ENCODE measurements around the gene SLC49A3. TPM values are rescaled to one million over a fixed set of nuclear protein-coding genes. Genes with fewer than 3 reads are reported as not detected.
"Not testable (repeated sequence)": the region's sequence is repeated elsewhere in the genome, so short reads cannot be mapped to it uniquely, and the experiment has no call there.

Gene SLC49A3
- total RNA-seq, 1 experiment from 2014 or later = 5.5 TPM

DNA sequence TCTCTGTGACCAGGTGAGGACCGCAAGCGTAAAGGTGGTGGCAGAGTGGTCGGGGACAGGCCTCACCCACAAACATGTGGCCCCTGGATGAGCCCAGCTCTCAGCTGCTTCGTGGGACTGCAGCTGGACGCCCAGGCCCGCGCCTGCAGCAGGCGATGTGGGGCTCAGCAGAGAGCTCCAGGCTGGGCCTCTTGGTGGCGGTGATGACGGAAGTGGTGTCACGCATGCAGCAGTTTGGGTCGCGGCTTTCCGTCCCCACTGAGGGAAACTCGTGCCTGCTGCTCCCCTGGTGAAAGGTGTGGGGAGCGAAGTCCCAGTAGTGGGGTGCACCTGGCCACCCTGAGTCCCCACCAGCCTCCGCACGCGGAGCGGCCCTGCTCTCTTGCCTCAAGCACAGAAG lies 43.5 kb upstream of the SLC49A3 start:
- no TSS peak for BruUV-seq (replicated peaks)
- CTCF ChIA-PET = no interaction called here
- no peaks in the 10 kb centered on the region for H3K4me1 ChIP-seq (ENCODE audit: control insufficient read depth in 1 of 2, insufficient read depth in 2 of 2, low read length in 2 of 2)

GRCh38 chr4:731954-732353 lies 43.0 kb upstream of the SLC49A3 start:
- BruUV-seq (replicated peaks); POLR2A ChIA-PET; H3K4me1 ChIP-seq (ENCODE audit: control insufficient read depth in 1 of 2, insufficient read depth in 2 of 2, low read length in 2 of 2); H3K4me3 ChIP-seq (replicated peaks in 1 of 2; ENCODE audit: low read depth in 1 of 2, low read length in 2 of 2); H3K27me3 ChIP-seq (ENCODE audit: insufficient read depth, low read length); CTCF ChIA-PET; DNase-seq (ENCODE audit: low read depth, low spot score); H3K9me3 ChIP-seq (ENCODE audit: control insufficient read depth in 1 of 2, insufficient read depth in 1 of 2, low read depth in 1 of 2, low read length in 2 of 2); H2AFZ ChIP-seq (ENCODE audit: low read depth, low read length, poor library complexity, severe bottlenecking); H3K9me2 ChIP-seq (ENCODE audit: insufficient read depth); RAD21 ChIA-PET (ENCODE audit: low non-redundant PET in 1 of 2, low total read pairs in 2 of 2, uncharacterized antibody in 2 of 2, unreplicated experiment in 2 of 2); H3K4me2 ChIP-seq (ENCODE audit: low read length); H3K9ac ChIP-seq (ENCODE audit: low read length); H3K27ac ChIP-seq (ENCODE audit: low read depth, low read length); H4K20me1 ChIP-seq (ENCODE audit: insufficient read depth); intact Hi-C loops (cut with micrococcal nuclease): not testable (repeated sequence)
- Histone ChIP-seq H3K79me2 (ENCODE audit: insufficient read depth, low read length) (peaks cover 17% of the 10 kb centered on the region), H3K36me3 (ENCODE audit: control insufficient read depth in 1 of 2, insufficient read depth in 2 of 2, low read length in 2 of 2) (peaks cover 16 to 27% of the 10 kb centered on the region in 2 experiments)
- ATAC-seq = 0 out of 2 replicates have a peak, but pooled peaks have one; percentile 14

More for the DNA sequence above, 43.5 kb upstream of the SLC49A3 start:
- Histone ChIP-seq H3K9me2 (ENCODE audit: insufficient read depth) (no peaks in the 10 kb centered on the region), H3K4me2 (ENCODE audit: low read length) (no peak overlapping the region), H4K20me1 (ENCODE audit: insufficient read depth) (no peaks in the 10 kb centered on the region), H3K79me2 (ENCODE audit: insufficient read depth, low read length) (peaks cover 13% of the 10 kb centered on the region), H3K27ac (ENCODE audit: low read depth, low read length) (no peak overlapping the region), H3K27me3 (ENCODE audit: insufficient read depth, low read length) (no peaks in the 10 kb centered on the region), H3K9me3 (ENCODE audit: control insufficient read depth in 1 of 2, insufficient read depth in 1 of 2, low read depth in 1 of 2, low read length in 2 of 2) (no peaks in the 10 kb centered on the region), H2AFZ (ENCODE audit: low read depth, low read length, poor library complexity, severe bottlenecking) (no peak overlapping the region), H3K9ac (ENCODE audit: low read length) (no peak overlapping the region), H3K36me3 (ENCODE audit: control insufficient read depth in 1 of 2, insufficient read depth in 2 of 2, low read length in 2 of 2) (peaks cover 16 to 30% of the 10 kb centered on the region in 2 experiments), H3K4me3 (replicated peaks in 1 of 2; ENCODE audit: low read depth in 1 of 2, low read length in 2 of 2) (no peak overlapping the region)
- intact Hi-C loops (cut with micrococcal nuclease) = no loop called here
- DNase-seq (ENCODE audit: low read depth, low spot score) = no peak
- RAD21 ChIA-PET (ENCODE audit: low non-redundant PET in 1 of 2, low total read pairs in 2 of 2, uncharacterized antibody in 2 of 2, unreplicated experiment in 2 of 2) = no interaction called here
- TF ChIP-seq MAX (IDR thresholded peaks at IDR 0.05) (no peak), ZFX (IDR thresholded peaks at IDR 0.05) (no peak), SP1 (IDR thresholded peaks at IDR 0.05; ENCODE audit: low read depth) (no peak), POLR2A (IDR thresholded peaks at IDR 0.05; ENCODE audit: borderline replicate concordance, extremely low read depth, insufficient read depth, insufficient read length) (no peak), ELF1 (IDR thresholded peaks at IDR 0.05; ENCODE audit: borderline replicate concordance, low read depth) (no peak), CEBPB (IDR thresholded peaks at IDR 0.05; ENCODE audit: low read depth) (no peak), EZH2 (IDR thresholded peaks at IDR 0.05) (no peak), SRF (IDR thresholded peaks at IDR 0.05; ENCODE audit: low read depth) (no peak), ZNF274 (IDR thresholded peaks at IDR 0.05; ENCODE audit: low read depth, low read length) (no peak), CTCF (IDR thresholded peaks at IDR 0.05 in 2 of 3, conservative IDR thresholded peaks at IDR 0.05 in 1 of 3; ENCODE audit: borderline replicate concordance in 1 of 3, insufficient read depth in 1 of 3, low read depth in 2 of 3, low read length in 2 of 3) (no peak), JUND (IDR thresholded peaks at IDR 0.05) (no peak), TCF7L2 (IDR thresholded peaks at IDR 0.05; ENCODE audit: borderline replicate concordance, extremely low read depth, insufficient read depth, insufficient read length) (no peak), EZH2phosphoT487 (IDR thresholded peaks at IDR 0.05; ENCODE audit: borderline replicate concordance) (no peak), POLR2AphosphoS5 (IDR thresholded peaks at IDR 0.05; ENCODE audit: low read depth, low read length) (no peak), RAD21 (IDR thresholded peaks at IDR 0.05; ENCODE audit: low read depth) (no peak), SIN3A (IDR thresholded peaks at IDR 0.05; ENCODE audit: low read depth) (no peak)
- POLR2A ChIA-PET = no interaction called here
- peak; percentile 17; the same call in 1 of the 2 replicates for ATAC-seq

All from HCT116 (cell line).